GM21381 (cell line): ENCODE measurements around the gene LAMA3.

ENCODE experiments used
- ATAC-seq: cut with Tn5 transposase; IDR thresholded peaks from one replicate; pipeline ENCODE4 v1.9.1; 2021; ENCODE audit warnings: mild to moderate bottlenecking, moderate library complexity; ENCODE audit not compliant: unreplicated experiment

LAMA3 gene

GRCh38 chr18:23669804-23670405 lies 19.3 kb upstream of the LAMA3 start:
- ATAC-seq = no peak

- no peak for ATAC-seq
These were observed 17.7 kb upstream of the LAMA3 start for GRCh38 chr18:23671564-23671963.

GRCh38 chr18:23673725-23674124 lies 15.5 kb upstream of the LAMA3 start:
- ATAC-seq = no peak

- no peak for ATAC-seq
These were observed 14.0 kb upstream of the LAMA3 start for GRCh38 chr18:23675236-23675635.

GRCh38 chr18:23675896-23676295 lies 13.4 kb upstream of the LAMA3 start:
- no peak for ATAC-seq

GRCh38 chr18:23682045-23682444 lies 7.2 kb upstream of the LAMA3 start:
- no peak for ATAC-seq

- ATAC-seq = no peak
These were observed 6.8 kb upstream of the LAMA3 start for GRCh38 chr18:23682472-23682871.

- ATAC-seq = no peak
These were observed 6.1 kb upstream of the LAMA3 start for GRCh38 chr18:23683155-23683554.

- ATAC-seq = no peak
These were observed 5.6 kb upstream of the LAMA3 start for GRCh38 chr18:23683671-23684070.

- ATAC-seq = no peak
These were observed 4.6 kb upstream of the LAMA3 start for GRCh38 chr18:23684515-23685197.

GRCh38 chr18:23688528-23688927 lies 725 bp upstream of the LAMA3 start:
- no peak for ATAC-seq

GRCh38 chr18:23689616-23690504 lies 607 bp downstream of the LAMA3 start:
- ATAC-seq = no peak

- ATAC-seq = no peak
These were observed 1.3 kb downstream of the LAMA3 start for GRCh38 chr18:23690505-23691068.

GRCh38 chr18:23693846-23694245 lies 4.6 kb downstream of the LAMA3 start:
- ATAC-seq = no peak

GRCh38 chr18:23694637-23695430 lies 5.6 kb downstream of the LAMA3 start:
- no peak for ATAC-seq

- ATAC-seq = no peak
These were observed 11.8 kb downstream of the LAMA3 start for GRCh38 chr18:23701017-23701416.

GRCh38 chr18:23701544-23702064 lies 12.4 kb downstream of the LAMA3 start:
- ATAC-seq = no peak

- ATAC-seq = no peak
These were observed 13.4 kb downstream of the LAMA3 start for GRCh38 chr18:23702606-23703005.

GRCh38 chr18:23703057-23703986 lies 14.1 kb downstream of the LAMA3 start:
- no peak for ATAC-seq
